Activated B cell treated with CpG ODN at 0.5 μM for 24 hours (primary cell): ENCODE results near the gene BABAM2. TPM values are rescaled to one million over a fixed set of nuclear protein-coding genes. Genes with fewer than 3 reads are reported as not detected.

Experiments
- ATAC-seq: fragments of 200-7000 bp; cut with Tn5 transposase; one replicate; pipeline ENCODE4 v1.10.0; 2021; ENCODE audit warnings: low read depth, mild to moderate bottlenecking, moderate library complexity
- CTCF ChIA-PET: fragments of 350-600 bp; sonication (Branson Sonifier 250); formaldehyde crosslinking; loops from one replicate; lab custom pipeline; 2021; ENCODE audit warnings: antibody characterized with exemption; lab: Charles Lee
- POLR2A ChIA-PET: fragments of 350-600 bp; sonication (Branson Sonifier 250); formaldehyde crosslinking; loops from one replicate; lab custom pipeline; 2021; ENCODE audit warnings: antibody characterized with exemption; lab: Charles Lee
- DNase-seq: peaks from one replicate; pipeline ENCODE4 v3.0.0; 2022
- H3K27ac Mint-ChIP-seq: one replicate; pipeline ENCODE4 v1.8.0; 2020; ENCODE audit warnings: mixed read lengths
- H3K27me3 Mint-ChIP-seq: one replicate; pipeline ENCODE4 v1.8.0; 2021; ENCODE audit warnings: mixed read lengths
- H3K36me3 Mint-ChIP-seq: one replicate; pipeline ENCODE4 v1.8.0; 2021; ENCODE audit warnings: low read depth, mixed read lengths
- H3K4me1 Mint-ChIP-seq: one replicate; pipeline ENCODE4 v1.8.0; 2021; ENCODE audit warnings: mixed read lengths
- H3K4me3 Mint-ChIP-seq: one replicate; pipeline ENCODE4 v1.8.0; 2020; ENCODE audit warnings: mild to moderate bottlenecking, mixed read lengths
- H3K9me3 Mint-ChIP-seq: one replicate; pipeline ENCODE4 v1.8.0; 2020; ENCODE audit warnings: mixed read lengths
- intact Hi-C: fragments of 100-400 bp; cut with micrococcal nuclease; formaldehyde crosslinking; loops from one replicate; pipeline ENCODE4 v1.15.1; 2024
- total RNA-seq: library from RNA; stranded (reverse); gene quantifications from 2 replicates; pipeline ENCODE4 v1.2.3, GENCODE V29; 2022
- TF ChIP-seq, protein P1 (sequence below): fragments of 200-600 bp; IDR thresholded peaks from one replicate; pipeline ENCODE4 v1.8.0; 2022; ENCODE audit warnings: antibody characterized with exemption, mild to moderate bottlenecking

Gene BABAM2
- total RNA-seq, 1 donor from 2014 or later, result 55.6 TPM

DNA sequence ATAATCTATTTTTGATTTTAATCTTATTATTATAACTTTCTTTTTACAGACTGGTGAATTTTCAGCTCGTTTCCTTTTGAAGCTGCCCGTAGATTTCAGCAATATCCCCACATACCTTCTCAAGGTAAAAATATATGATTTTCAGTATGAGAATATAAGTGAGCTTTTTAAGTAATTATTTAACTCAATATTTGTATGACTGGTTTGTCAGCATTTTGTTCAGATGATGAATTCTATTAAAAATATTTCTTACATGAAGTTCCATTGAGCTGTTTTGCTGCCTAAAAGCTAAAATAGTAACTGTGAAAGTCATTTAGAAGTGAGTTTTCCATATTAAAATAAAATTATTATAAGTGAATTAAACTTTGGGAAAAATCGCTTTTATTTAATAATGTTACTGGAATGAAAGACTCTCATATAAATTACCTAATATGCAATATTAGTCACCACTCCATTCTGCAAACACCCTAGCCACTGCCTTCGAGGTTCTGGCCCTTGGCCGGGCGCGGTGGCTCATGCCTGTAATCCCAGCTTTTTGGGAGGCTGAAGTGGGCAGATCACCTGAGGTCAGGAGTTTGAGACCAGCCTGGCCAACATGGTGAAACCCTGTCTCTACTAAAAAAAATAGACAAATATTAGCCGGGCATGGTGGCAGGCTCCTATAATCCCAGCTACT lies 155.3 kb downstream of the BABAM2 start:
- ATAC-seq (no peak), DNase-seq (no peak)
- Mint-ChIP-seq H3K9me3 (no peaks in the 10 kb centered on the region), H3K4me1 (no peaks in the 10 kb centered on the region), H3K27me3 (no peaks in the 10 kb centered on the region), H3K36me3 (peaks cover 10% of the 10 kb centered on the region), H3K4me3 (no peak overlapping the region), H3K27ac (no peak overlapping the region)
- CTCF ChIA-PET, result no interaction called here
- TF ChIP-seq, protein P1, sequence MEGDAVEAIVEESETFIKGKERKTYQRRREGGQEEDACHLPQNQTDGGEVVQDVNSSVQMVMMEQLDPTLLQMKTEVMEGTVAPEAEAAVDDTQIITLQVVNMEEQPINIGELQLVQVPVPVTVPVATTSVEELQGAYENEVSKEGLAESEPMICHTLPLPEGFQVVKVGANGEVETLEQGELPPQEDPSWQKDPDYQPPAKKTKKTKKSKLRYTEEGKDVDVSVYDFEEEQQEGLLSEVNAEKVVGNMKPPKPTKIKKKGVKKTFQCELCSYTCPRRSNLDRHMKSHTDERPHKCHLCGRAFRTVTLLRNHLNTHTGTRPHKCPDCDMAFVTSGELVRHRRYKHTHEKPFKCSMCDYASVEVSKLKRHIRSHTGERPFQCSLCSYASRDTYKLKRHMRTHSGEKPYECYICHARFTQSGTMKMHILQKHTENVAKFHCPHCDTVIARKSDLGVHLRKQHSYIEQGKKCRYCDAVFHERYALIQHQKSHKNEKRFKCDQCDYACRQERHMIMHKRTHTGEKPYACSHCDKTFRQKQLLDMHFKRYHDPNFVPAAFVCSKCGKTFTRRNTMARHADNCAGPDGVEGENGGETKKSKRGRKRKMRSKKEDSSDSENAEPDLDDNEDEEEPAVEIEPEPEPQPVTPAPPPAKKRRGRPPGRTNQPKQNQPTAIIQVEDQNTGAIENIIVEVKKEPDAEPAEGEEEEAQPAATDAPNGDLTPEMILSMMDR, result no peak
- intact Hi-C loops, result no loop called here
- POLR2A ChIA-PET, result no interaction called here

DNA sequence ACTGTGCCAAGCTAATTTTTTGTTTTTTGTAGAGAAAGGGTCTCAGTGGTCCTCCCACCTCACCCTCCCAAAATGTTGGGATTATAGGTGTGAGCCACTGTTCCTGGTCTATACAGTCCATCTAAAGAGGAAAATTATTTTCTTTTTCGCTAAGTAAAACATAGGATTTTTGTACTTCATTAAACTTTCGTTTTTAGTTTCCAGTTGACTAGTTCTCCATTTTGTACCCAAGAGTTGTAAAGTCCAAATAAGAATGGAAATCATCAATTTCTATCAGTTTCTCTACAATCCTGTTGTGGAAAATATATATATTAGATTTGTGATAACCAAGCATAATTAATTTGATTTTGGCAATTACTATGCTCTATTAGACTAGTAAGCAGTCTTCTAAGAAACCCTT lies 156.4 kb downstream of the BABAM2 start:
- ATAC-seq, result no peak
- Mint-ChIP-seq H3K27me3 (no peaks in the 10 kb centered on the region), H3K4me3 (no peak overlapping the region), H3K27ac (no peak overlapping the region), H3K36me3 (peaks cover 16% of the 10 kb centered on the region), H3K9me3 (no peaks in the 10 kb centered on the region), H3K4me1 (no peaks in the 10 kb centered on the region)
- intact Hi-C loops, result no loop called here
- CTCF ChIA-PET, result no interaction called here
- no peak for DNase-seq
- POLR2A ChIA-PET, result no interaction called here
- TF ChIP-seq, protein P1, result no peak

DNA sequence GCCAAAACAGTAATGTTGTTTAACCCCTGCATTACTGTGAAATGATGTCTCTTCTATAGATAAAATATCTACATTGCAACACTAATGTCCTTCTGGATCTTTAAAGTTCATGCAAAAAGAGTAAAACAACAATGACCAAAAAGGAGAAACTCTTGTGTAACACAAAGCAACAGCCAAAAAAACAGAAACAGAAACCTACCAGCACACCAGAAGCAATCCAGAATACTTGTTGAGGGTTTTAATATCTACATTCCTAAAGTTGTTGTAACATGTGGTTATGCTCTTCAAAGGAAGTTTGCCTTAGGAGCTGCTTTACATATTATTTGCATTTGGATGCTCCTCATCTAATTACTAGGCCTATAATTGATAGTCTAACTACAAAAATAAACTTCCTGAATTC lies 157.2 kb downstream of the BABAM2 start:
- H3K4me1 Mint-ChIP-seq, result no peaks in the 10 kb centered on the region
- ChIA-PET POLR2A (no interaction called here), CTCF (no interaction called here)
- DNase-seq (no peak), ATAC-seq (no peak)
- H3K27ac Mint-ChIP-seq, result no peak overlapping the region
- no peak overlapping the region for H3K4me3 Mint-ChIP-seq
- intact Hi-C loops, result no loop called here
- H3K36me3 Mint-ChIP-seq, result peaks cover 17% of the 10 kb centered on the region
- H3K9me3 Mint-ChIP-seq, result no peaks in the 10 kb centered on the region
- TF ChIP-seq, protein P1, result no peak
- H3K27me3 Mint-ChIP-seq, result no peaks in the 10 kb centered on the region

DNA sequence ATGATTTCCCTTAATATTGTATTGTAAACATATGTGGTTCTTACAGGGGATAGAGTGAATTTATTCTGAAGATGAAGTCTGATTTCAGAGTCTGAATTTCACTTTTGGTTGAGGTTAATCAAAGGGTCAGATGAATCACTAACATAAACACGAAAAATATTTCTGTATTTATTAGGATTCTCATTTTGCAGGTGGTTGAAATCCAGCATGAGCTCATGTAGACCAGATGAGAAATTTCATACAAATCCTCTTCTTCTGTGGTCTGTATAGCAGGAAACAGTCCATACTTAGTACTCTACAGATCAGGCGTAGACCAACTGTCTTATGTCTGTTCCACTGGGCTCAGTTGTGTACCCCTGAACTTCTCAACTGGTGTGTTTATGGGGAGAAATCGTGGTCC lies 157.8 kb downstream of the BABAM2 start:
- TF ChIP-seq, protein P1, result no peak
- no peaks in the 10 kb centered on the region for H3K27me3 Mint-ChIP-seq
- H3K4me1 Mint-ChIP-seq, result no peaks in the 10 kb centered on the region
- intact Hi-C loops, result no loop called here
- H3K4me3 Mint-ChIP-seq, result no peak overlapping the region
- peaks cover 17% of the 10 kb centered on the region for H3K36me3 Mint-ChIP-seq
- ChIA-PET POLR2A (no interaction called here), CTCF (no interaction called here)
- DNase-seq, result no peak
- H3K9me3 Mint-ChIP-seq, result no peaks in the 10 kb centered on the region
- ATAC-seq, result no peak
- no peak overlapping the region for H3K27ac Mint-ChIP-seq

DNA sequence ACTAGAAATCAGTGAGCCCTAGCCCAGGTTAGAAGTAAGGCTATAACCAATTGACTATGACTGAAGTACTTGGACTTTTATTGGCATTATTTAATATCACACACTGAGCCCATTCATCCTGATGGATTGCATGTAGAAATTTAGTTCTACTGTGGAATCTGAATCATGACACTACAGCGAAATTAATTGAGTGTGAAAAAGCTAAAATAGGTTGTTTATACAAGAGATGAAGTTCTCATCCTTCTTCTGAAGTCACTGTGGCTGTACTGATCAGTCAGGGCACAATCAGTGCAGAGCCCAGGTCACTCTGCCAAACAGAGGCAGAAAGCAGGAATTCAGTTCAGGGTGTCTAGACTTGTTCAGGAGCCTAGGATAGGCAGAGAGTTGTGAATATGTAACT lies 158.9 kb downstream of the BABAM2 start:
- TF ChIP-seq, protein P1, result no peak
- ChIA-PET CTCF (no interaction called here), POLR2A (no interaction called here)
- no peaks in the 10 kb centered on the region for H3K9me3 Mint-ChIP-seq
- peaks cover 17% of the 10 kb centered on the region for H3K36me3 Mint-ChIP-seq
- no peaks in the 10 kb centered on the region for H3K4me1 Mint-ChIP-seq
- no peak overlapping the region for H3K27ac Mint-ChIP-seq
- intact Hi-C loops, result no loop called here
- ATAC-seq (no peak), DNase-seq (no peak)
- no peak overlapping the region for H3K4me3 Mint-ChIP-seq
- H3K27me3 Mint-ChIP-seq, result no peaks in the 10 kb centered on the region
